Measurements from ENCODE around the gene ADGRV1. TPM values are rescaled to one million over a fixed set of nuclear protein-coding genes. Genes with fewer than 3 reads are reported as not detected.

ADGRV1 gene
- total RNA-seq, 1 donor from 2014 or later = 0.13 TPM

DNA sequence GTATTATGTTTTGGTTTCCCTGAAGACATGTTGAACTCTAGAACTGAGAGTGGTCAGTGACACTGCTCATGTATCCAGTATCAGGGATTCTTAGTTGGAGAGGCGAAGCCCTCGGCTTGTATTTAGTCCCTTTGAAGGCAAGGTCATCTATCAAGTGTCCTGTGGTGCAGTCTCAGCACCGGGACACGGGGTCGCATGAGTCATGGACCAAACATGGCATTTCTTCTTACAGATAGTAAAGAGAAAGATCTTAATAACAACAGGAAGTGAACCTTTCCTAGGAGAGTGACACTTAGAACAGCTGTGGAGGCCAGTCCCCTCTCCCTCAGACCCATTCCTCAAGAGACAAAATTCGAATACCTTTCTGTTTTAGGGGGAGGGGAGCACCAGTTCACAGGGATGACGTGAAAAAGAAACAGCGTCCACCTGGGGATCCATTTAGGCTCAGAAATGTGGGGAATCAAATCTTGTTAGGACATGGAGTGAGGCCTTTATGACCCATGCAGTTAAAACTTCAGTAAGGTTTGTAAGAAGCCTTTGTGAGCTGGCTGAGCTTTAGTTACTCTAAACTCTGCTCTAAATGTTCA is 86.5 kb downstream of the ADGRV1 start:
- H3K27ac Mint-ChIP-seq = no peak overlapping the region
- no peaks in the 10 kb centered on the region for H3K27me3 Mint-ChIP-seq
- H3K9me3 Mint-ChIP-seq = no peaks in the 10 kb centered on the region
- DNase-seq (no peak), ATAC-seq (ENCODE audit: low read depth) (no peak)
- no peak overlapping the region for H3K4me3 Mint-ChIP-seq
- intact Hi-C loops (cut with micrococcal nuclease) = no loop called here
- H3K4me1 Mint-ChIP-seq = no peaks in the 10 kb centered on the region
- POLR2A ChIA-PET = no interaction called here
- TF ChIP-seq, protein P1, sequence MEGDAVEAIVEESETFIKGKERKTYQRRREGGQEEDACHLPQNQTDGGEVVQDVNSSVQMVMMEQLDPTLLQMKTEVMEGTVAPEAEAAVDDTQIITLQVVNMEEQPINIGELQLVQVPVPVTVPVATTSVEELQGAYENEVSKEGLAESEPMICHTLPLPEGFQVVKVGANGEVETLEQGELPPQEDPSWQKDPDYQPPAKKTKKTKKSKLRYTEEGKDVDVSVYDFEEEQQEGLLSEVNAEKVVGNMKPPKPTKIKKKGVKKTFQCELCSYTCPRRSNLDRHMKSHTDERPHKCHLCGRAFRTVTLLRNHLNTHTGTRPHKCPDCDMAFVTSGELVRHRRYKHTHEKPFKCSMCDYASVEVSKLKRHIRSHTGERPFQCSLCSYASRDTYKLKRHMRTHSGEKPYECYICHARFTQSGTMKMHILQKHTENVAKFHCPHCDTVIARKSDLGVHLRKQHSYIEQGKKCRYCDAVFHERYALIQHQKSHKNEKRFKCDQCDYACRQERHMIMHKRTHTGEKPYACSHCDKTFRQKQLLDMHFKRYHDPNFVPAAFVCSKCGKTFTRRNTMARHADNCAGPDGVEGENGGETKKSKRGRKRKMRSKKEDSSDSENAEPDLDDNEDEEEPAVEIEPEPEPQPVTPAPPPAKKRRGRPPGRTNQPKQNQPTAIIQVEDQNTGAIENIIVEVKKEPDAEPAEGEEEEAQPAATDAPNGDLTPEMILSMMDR (IDR thresholded peaks at IDR 0.05) = no peak
- no peaks in the 10 kb centered on the region for H3K36me3 Mint-ChIP-seq (ENCODE audit: low read depth)
- CTCF ChIA-PET = no interaction called here

DNA sequence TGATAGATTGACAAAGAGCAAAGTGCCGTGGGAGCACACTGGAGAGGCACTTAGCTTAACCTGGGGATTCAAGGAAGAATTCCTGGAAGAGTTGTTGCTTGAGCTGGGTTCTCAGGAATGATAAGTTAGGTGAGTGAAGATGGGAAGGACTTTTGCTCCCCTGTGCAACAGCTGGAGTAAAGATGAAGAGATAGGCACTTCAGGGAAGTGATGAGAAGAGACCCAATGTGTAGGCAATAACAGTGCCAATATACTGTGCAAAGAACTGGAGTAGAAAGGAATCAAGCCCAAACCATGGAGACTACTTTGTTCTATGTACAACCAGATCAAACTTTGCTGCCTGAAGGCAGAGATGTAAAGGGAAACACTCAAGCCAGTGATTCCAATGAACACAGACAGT is 92.2 kb downstream of the ADGRV1 start:
- H3K4me1 Mint-ChIP-seq = no peaks in the 10 kb centered on the region
- H3K4me3 Mint-ChIP-seq = no peak overlapping the region
- intact Hi-C loops (cut with micrococcal nuclease) = no loop called here
- H3K27ac Mint-ChIP-seq = no peak overlapping the region
- TF ChIP-seq, protein P1 (IDR thresholded peaks at IDR 0.05) = no peak
- CTCF ChIA-PET = no interaction called here
- no peak for ATAC-seq (ENCODE audit: low read depth)
- H3K9me3 Mint-ChIP-seq = no peaks in the 10 kb centered on the region
- no peaks in the 10 kb centered on the region for H3K27me3 Mint-ChIP-seq
- no peak for DNase-seq
- POLR2A ChIA-PET = interaction anchor here (0.6 kb wide), 1 partner anchor 178 kb away, joined by 3 read pairs; no protein-coding TSS in a partner anchor
- no peaks in the 10 kb centered on the region for H3K36me3 Mint-ChIP-seq (ENCODE audit: low read depth)

DNA sequence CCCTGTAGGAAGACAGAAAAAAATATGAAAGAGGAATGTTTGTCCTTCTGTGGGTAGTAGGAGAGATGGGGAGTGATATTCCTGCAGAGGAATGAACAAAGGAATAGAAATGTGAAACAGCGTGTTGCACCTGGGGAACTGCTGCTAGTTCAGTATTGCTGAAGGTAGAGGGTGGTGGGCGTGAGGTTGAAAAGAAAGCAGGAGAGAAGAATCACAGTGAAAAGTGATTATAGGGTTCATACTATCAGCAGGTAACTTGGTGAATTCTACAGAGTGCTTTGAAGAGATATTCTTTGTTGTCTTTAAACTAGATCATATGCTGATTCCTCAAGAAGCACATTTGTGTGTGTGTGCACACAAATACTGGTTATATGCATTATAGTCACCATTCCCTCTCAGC is 95.6 kb downstream of the ADGRV1 start:
- ATAC-seq (ENCODE audit: low read depth) (no peak), DNase-seq (no peak)
- Mint-ChIP-seq H3K36me3 (ENCODE audit: low read depth) (no peaks in the 10 kb centered on the region), H3K4me1 (no peaks in the 10 kb centered on the region), H3K27me3 (no peaks in the 10 kb centered on the region), H3K9me3 (no peaks in the 10 kb centered on the region), H3K27ac (no peak overlapping the region), H3K4me3 (no peak overlapping the region)
- intact Hi-C loops (cut with micrococcal nuclease) = no loop called here
- TF ChIP-seq, protein P1 (IDR thresholded peaks at IDR 0.05) = no peak
- CTCF ChIA-PET = no interaction called here
- POLR2A ChIA-PET = no interaction called here

DNA sequence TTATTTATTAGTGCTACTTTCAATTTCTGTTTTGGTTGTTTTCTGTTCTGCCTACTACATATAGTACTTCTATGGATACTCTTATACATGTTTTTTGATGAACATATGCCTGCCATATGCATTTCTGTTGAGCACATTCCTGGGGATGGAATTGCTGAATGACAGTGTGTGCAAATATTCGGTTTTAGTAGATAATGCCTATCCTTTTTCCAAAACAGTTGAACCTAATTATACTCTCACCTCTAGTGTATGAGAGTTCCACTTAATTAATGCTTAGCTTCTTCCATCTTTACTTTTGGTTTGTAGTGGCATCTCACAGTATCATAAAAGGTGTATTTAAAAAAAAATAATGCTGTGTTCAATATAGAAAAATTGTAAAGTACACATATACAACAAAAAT is 96.8 kb downstream of the ADGRV1 start:
- H3K27me3 Mint-ChIP-seq = no peaks in the 10 kb centered on the region
- ChIA-PET POLR2A (no interaction called here), CTCF (no interaction called here)
- H3K36me3 Mint-ChIP-seq (ENCODE audit: low read depth) = no peaks in the 10 kb centered on the region
- no peaks in the 10 kb centered on the region for H3K9me3 Mint-ChIP-seq
- TF ChIP-seq, protein P1 (IDR thresholded peaks at IDR 0.05) = no peak
- H3K4me3 Mint-ChIP-seq = no peak overlapping the region
- intact Hi-C loops (cut with micrococcal nuclease) = no loop called here
- H3K27ac Mint-ChIP-seq = no peak overlapping the region
- no peaks in the 10 kb centered on the region for H3K4me1 Mint-ChIP-seq
- DNase-seq (no peak), ATAC-seq (ENCODE audit: low read depth) (no peak)

DNA sequence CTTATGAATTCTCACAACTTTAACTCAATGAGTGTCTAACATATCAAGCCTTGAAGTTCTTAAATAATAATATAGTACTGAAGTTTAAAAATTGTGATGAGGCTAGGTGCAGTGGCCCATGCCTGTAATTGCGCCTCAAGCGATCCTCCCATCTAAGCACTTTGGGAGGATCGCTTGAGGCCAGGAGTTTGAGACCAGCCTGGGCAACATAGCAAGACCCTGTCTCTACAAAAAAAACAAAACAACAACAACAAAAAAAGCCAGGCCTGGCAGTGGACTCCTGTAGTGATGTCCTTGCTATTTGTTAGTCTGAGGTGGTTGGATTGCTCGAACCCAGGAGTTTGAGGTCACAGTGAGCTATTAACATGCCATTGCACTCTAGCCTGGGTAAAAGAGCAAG is 98.4 kb downstream of the ADGRV1 start:
- no peaks in the 10 kb centered on the region for H3K4me1 Mint-ChIP-seq
- H3K9me3 Mint-ChIP-seq = no peaks in the 10 kb centered on the region
- H3K27me3 Mint-ChIP-seq = no peaks in the 10 kb centered on the region
- TF ChIP-seq, protein P1 (IDR thresholded peaks at IDR 0.05) = no peak
- ChIA-PET POLR2A (no interaction called here), CTCF (no interaction called here)
- DNase-seq (no peak), ATAC-seq (ENCODE audit: low read depth) (no peak)
- H3K27ac Mint-ChIP-seq = no peak overlapping the region
- no peaks in the 10 kb centered on the region for H3K36me3 Mint-ChIP-seq (ENCODE audit: low read depth)
- no peak overlapping the region for H3K4me3 Mint-ChIP-seq
- intact Hi-C loops (cut with micrococcal nuclease) = no loop called here

Data from activated B cell treated with CpG ODN at 0.5 μM for 24 hours (primary cell).